Thyroid gland (tissue), 4 donors: Measurements from ENCODE around the gene TMC1. TPM values are rescaled to one million over a fixed set of nuclear protein-coding genes. Genes with fewer than 3 reads are reported as not detected.
"Not testable (repeated sequence)": the region's sequence is repeated elsewhere in the genome, so short reads cannot be mapped to it uniquely, and the experiment has no call there.

ENCODE experiments used
- DNase-seq, 2 donors: peaks; one replicate each; pipeline ENCODE4 v3.0.0-alpha.2; 2019
- H3K27ac ChIP-seq, 3 donors: fragments of 200-600 bp; sonication (generic); 1 replicate in 2 of 3; 2 replicates in 1 of 3; pipeline ENCODE4 v1.5.1; 2016 to 2019; ENCODE audit warnings: mild to moderate bottlenecking in 1 of 3, moderate library complexity in 1 of 3
- H3K27me3 ChIP-seq: fragments of 200-600 bp; sonication (generic); one replicate; pipeline ENCODE4 v1.5.1; 2019
- H3K36me3 ChIP-seq, 2 donors: fragments of 200-600 bp; sonication (generic); one replicate each; pipeline ENCODE4 v1.5.1; 2016 to 2019
- H3K4me1 ChIP-seq, 2 donors: fragments of 200-600 bp; sonication (generic); one replicate each; pipeline ENCODE4 v1.5.1; 2017 to 2019
- H3K4me3 ChIP-seq, 3 donors: fragments of 200-600 bp; sonication (generic); replicated peaks in 1 of 3; 1 replicate in 2 of 3; 2 replicates in 1 of 3; pipeline ENCODE4 v1.5.1; 2016; ENCODE audit warnings: mild to moderate bottlenecking in 1 of 3
- H3K9me3 ChIP-seq: fragments of 200-600 bp; sonication (generic); one replicate; pipeline ENCODE4 v1.5.1; 2017
- CTCF ChIP-seq, 6 experiments: fragments of 200-600 bp in 3 of 6; fragments of 450-650 bp in 3 of 6; sonication (generic) in 3 of 6; IDR thresholded peaks; one replicate each; pipeline ENCODE4 v1.5.1; 2016 to 2019; ENCODE audit warnings: antibody characterized with exemption in 6 of 6, mild to moderate bottlenecking in 2 of 6, inconsistent platforms in 1 of 6, moderate library complexity in 1 of 6
- POLR2A ChIP-seq, 2 donors: fragments of 450-650 bp; IDR thresholded peaks; one replicate each; pipeline ENCODE4 v1.6.1; 2017; ENCODE audit warnings: antibody characterized with exemption in 2 of 2, mild to moderate bottlenecking in 2 of 2, moderate library complexity in 1 of 2
- WGBS, 2 donors: methylation state at CpG; one replicate each; pipeline ENCODE4 v1.1.5; 2017; 5-methylcytosine and 5-hydroxymethylcytosine counted together
- intact Hi-C: fragments of 100-400 bp; cut with DNase I; formaldehyde crosslinking; loops from one replicate; pipeline ENCODE4 v1.15.1; 2023
- total RNA-seq, 4 donors: library from RNA; depleted of rRNA; stranded (reverse); fragments of >200 nt; gene quantifications; one replicate each; pipeline ENCODE4 v1.2.3, GENCODE V29; 2016

TMC1 gene
- total RNA-seq, 4 donors from 2014 or later = 0.11 to 0.13 TPM; not detected in 2

- no peak overlapping the region for H3K27ac ChIP-seq
- H3K9me3 ChIP-seq = no peaks in the 10 kb centered on the region
- H3K4me3 ChIP-seq = no peak overlapping the region
- peaks cover 0 to 12% of the 10 kb centered on the region in 2 donors for H3K4me1 ChIP-seq
- no peak for DNase-seq
- intact Hi-C loops = no loop called here
- TF ChIP-seq CTCF (IDR thresholded peaks at IDR 0.05) (no peak), POLR2A (IDR thresholded peaks at IDR 0.05) (no peak)
- no peaks in the 10 kb centered on the region for H3K36me3 ChIP-seq
- no peaks in the 10 kb centered on the region for H3K27me3 ChIP-seq
These were observed 15.7 kb downstream of the TMC1 start for GRCh38 chr9:72537011-72537545.

- no peaks in the 10 kb centered on the region for H3K36me3 ChIP-seq
- intact Hi-C loops = no loop called here
- 91 to 100% methylated on average over 1 of the region's 1 CpG for WGBS, 2 donors
- H3K27me3 ChIP-seq = no peaks in the 10 kb centered on the region
- TF ChIP-seq CTCF (IDR thresholded peaks at IDR 0.05) (no peak), POLR2A (IDR thresholded peaks at IDR 0.05) (no peak)
- H3K9me3 ChIP-seq = no peaks in the 10 kb centered on the region
- peaks cover 0 to 12% of the 10 kb centered on the region in 2 donors for H3K4me1 ChIP-seq
- DNase-seq = no peak
- H3K27ac ChIP-seq = no peak overlapping the region
- H3K4me3 ChIP-seq = no peak overlapping the region
These were observed 16.3 kb downstream of the TMC1 start for GRCh38 chr9:72537671-72538070.

DNA sequence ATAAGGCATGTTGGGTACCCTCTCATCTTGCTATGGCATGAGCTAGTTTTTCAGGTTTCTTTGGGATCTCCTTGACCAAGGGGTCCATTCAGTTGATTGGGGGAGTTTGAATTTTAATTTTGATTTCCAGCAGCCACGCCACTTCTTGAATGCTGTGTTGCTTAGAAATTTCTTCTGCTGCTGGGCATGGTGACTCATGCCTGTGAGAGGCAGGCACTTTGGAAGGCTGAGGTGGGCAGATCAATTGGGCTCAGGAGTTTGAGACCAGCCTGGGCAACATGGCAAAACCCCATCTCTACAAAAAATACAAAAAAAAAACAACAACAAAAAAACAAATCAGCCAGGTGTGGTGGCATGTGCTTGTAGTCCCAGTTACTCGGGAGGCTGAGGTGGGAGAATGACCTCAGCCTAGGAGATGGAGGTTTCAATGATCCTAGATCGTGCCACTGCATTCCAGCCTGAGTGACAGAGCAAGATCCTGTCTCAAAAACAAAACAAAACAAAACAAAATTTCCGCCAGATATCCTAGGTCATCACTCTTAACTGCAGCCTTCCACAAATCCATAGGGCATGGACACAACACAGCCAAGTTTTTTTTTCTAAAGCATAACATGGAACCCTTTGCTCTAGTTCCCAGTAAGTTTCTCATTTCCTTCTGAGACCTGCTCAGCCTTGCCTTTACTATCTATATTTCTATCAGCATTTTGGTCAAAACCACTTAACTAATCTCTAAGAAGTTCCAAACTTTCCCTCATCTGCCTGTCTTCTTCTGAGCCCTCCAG is 17.7 kb downstream of the TMC1 start:
- TF ChIP-seq CTCF (IDR thresholded peaks at IDR 0.05) = no peak
- H3K4me3 ChIP-seq = no peak overlapping the region
- H3K9me3 ChIP-seq = no peaks in the 10 kb centered on the region
- H3K36me3 ChIP-seq = no peaks in the 10 kb centered on the region
- no peak for DNase-seq
- H3K27ac ChIP-seq = no peak overlapping the region
- no peaks in the 10 kb centered on the region for H3K27me3 ChIP-seq
- intact Hi-C loops = no loop called here
- WGBS, 2 donors = 93% methylated on average over 4 of the region's 4 CpGs
- peaks cover 0 to 6% of the 10 kb centered on the region in 2 donors for H3K4me1 ChIP-seq

GRCh38 chr9:72539824-72540347 is 18.5 kb downstream of the TMC1 start:
- intact Hi-C loops = no loop called here
- no peak for DNase-seq
- Histone ChIP-seq H3K27ac (no peak overlapping the region), H3K4me1 (peaks cover 0 to 6% of the 10 kb centered on the region in 2 donors), H3K9me3 (no peaks in the 10 kb centered on the region), H3K27me3 (no peaks in the 10 kb centered on the region), H3K36me3 (no peaks in the 10 kb centered on the region), H3K4me3 (no peak overlapping the region)
- 92 to 96% methylated on average over 6 of the region's 6 CpGs for WGBS, 2 donors
- TF ChIP-seq POLR2A (IDR thresholded peaks at IDR 0.05) (no peak), CTCF (IDR thresholded peaks at IDR 0.05) (no peak)

GRCh38 chr9:72540348-72540873 is 19.0 kb downstream of the TMC1 start:
- Histone ChIP-seq H3K4me1 (peaks cover 0 to 6% of the 10 kb centered on the region in 2 donors), H3K27me3 (no peaks in the 10 kb centered on the region), H3K36me3 (no peaks in the 10 kb centered on the region), H3K4me3 (no peak overlapping the region), H3K27ac (no peak overlapping the region), H3K9me3 (no peaks in the 10 kb centered on the region)
- TF ChIP-seq POLR2A (IDR thresholded peaks at IDR 0.05) (no peak), CTCF (IDR thresholded peaks at IDR 0.05) (no peak)
- intact Hi-C loops = no loop called here
- DNase-seq = no peak
- WGBS, 2 donors = 33 to 59% methylated on average over 6 of the region's 6 CpGs

DNA sequence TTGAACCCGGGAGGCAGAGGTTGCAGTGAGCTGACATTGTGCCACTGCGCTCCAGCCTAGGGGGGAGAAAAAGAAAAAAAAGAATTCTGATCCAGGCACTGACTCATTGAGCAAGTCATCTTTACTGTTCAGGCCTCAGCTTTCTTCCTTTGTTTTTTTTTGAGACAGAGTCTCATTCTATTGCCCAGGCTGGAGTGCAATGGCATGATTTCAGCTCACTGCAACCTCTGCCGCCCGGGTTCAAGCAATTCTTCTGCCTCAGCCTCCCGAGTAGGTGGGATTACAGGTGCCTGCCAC is 21.1 kb downstream of the TMC1 start:
- H3K36me3 ChIP-seq, intact Hi-C loops, H3K27me3 ChIP-seq, H3K27ac ChIP-seq, H3K4me3 ChIP-seq, DNase-seq, H3K4me1 ChIP-seq, H3K9me3 ChIP-seq: not testable (repeated sequence)
- 86 to 93% methylated on average over 5 of the region's 5 CpGs for WGBS, 2 donors
